GM18870 (cell line): ENCODE results near the gene TSC22D3.

ENCODE experiments used
- ATAC-seq: cut with Tn5 transposase; IDR thresholded peaks from one replicate; pipeline ENCODE4 v1.9.1; 2021; ENCODE audit warnings: moderate library complexity; ENCODE audit not compliant: unreplicated experiment

The TSC22D3 gene

DNA sequence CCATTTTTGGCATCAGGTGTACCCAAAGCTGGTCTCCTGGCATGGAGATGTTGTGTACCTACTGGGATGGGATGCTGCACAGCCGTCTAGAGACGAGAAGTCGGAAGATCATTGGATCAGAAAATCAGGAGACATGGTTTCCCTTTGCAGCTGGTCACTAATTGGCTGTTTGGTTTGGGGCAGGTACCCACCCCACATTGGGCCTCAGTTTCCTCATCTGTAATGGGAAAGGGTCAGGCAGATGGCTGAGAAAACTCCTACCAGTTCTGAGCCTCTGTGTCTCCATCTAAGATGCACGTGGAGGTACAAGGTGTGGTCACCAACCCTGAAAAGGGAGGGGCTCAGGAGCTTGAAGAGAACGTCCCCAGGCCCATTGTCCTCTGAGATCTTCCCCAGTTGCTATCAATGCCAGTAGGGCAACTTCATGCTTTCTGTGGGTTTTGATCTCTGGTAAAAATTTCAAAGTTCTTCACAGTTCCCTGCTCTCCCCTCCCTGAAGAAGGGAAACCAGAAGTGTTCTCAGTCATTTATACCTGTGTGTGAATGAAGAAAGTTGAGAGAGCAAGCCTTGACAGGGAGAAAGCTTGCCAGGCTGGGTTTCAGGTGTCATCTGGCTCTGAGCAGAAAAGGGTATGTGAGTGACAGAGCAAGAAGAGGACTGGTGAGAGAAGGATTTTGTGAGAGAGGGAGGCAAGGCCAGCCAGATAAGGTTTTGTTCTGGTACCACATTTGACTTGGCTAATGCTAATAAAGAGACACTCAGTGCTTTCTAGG is 15.1 kb downstream of the TSC22D3 start:
- ATAC-seq: peak; percentile 44

DNA sequence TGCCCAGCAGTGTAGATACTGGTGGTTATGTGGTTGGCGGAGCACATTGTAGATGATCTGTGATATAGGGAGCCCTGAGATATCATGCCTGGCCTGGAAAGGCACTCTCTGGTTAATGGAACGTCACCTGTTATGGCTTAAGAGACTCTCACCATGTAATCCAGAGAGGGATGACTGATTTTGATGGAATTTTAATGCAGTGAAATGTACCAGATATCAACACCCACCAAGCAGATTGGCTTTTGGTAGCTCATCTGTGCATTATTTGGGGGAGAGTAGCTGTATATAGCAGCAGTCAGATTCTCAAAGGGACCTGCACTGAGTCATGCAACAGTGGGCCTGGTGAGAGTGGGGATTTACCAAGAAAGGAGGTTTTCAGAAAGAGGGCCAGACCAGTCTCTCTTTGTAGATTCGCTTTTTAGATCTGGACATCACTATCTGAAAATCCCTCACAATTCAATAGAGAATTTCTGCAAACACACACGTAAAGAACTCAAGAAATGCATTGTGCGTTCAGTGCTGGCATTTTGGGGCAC is 17.3 kb downstream of the TSC22D3 start:
- no peak for ATAC-seq

DNA sequence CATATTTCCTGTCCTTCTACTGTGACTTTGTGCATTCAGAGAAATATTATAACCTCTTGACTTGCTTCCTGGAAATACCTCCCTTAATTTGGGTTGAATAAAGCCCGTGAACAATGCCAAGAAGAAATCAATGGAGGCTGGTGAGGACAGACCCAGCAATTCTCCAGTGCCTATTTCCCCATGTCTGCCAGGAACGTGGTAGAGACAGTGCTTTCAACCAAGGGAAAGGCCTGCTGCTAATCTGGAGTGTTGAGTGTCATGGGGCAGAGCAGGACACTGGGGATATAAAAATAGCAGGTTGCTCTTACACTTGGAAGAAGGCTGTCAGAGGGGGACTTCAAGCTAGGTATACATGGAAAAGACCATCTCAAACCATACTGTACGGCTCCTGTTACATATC is 19.9 kb downstream of the TSC22D3 start:
- ATAC-seq: no peak

DNA sequence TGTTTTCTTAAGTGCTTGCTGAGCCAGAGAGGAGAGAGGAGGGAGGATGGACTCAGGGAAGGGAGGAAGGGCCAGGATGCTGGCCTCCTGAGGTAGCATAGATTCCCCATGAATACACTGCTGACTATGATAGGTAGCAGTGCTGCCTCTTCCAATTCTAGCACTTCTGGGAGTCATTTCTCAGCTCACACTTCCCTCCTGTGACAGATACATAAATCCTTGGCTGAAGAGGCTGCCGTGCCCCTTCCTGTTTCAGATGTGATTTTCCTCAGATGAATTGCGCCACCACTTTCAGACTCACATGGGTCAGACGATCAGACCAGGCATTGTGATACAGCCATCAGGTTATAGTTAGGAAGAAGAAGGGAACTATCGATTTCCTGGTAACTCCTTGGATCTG is 22.4 kb downstream of the TSC22D3 start:
- ATAC-seq: no peak

DNA sequence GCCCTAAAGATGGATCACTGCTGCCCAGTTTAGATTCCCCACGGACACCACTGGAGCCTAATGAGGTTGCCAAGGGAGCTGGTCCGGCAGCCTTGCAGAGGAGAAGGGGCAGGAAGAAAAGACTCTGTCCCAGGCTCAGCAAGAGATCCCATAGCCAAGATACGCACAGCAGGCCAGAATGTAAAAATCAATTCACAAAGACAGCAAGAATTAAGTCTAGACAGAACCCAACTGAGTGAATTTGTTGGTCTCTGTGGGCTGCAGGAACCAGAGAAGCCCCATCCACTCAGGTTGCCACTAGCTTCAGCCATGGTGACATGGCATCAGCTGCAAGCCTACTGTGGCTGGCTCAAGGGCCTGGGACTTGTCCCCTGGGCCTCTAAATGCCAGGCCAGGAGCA is 22.9 kb downstream of the TSC22D3 start:
- no peak for ATAC-seq

DNA sequence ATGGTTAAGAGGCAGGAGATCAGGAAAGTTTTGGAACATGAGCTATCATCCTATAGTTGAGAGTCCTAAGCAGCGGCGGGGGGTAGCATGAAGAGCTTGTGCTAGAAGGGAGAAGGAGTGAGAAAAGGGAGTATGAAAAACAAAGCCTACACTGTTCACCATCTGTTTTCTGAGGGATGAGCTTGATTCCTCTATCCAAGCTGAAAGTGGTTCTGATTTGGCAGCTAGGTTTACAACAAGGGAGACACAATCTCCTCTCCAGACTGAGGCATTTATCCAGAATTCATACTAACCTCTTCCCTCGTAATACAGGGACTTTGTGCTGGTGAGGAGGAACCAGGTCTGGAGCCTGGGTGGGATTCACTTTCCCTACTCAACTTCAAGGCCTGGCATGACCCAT is 23.5 kb downstream of the TSC22D3 start:
- no peak for ATAC-seq

DNA sequence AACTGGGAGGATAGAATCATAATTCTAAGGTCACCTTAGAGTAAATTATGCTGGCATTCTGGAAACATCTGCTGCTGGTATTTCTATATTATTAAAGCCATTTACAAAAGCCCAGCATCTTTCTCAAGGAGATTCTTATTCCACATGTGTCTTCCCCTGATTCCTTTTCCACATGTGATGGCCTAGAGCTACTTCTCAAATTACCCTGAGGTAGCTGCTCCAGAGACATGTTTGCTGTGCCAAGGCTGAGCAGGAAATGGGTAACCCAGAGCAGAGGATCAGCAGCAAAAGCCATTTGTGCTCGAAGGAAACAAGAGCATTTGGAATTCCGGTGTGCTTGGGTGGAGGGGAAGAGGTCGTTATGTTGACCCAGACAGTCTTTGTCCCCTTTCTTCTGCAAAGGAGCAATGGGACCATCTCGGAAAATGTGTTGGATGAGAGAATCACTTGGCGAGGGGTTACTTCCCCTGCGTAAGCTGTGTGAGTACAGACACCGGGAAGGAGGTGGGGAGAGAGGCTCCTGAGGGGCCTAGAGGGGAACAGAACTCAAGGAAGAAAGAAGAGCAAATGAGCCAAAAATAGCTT is 24.6 kb downstream of the TSC22D3 start:
- no peak for ATAC-seq

DNA sequence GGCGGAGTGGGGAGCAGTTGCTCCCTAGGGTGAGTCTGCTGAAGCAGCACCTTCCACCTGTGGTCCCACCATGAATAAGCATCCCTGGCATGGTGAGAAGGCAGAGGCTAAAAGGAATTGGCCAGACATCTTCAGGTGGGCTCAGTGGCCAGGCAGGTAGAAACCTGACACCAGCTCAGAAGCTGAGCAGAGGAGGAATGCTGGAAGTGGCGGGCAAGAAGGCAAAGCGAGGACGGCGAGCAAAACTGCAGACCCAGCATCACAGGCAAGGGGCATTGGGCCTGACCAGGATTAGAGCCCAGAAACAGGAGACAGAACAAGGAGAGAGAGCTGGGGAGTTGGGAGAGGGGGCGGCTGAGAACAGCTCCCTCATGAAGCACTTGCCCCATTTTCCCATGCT is 25.3 kb downstream of the TSC22D3 start:
- no peak for ATAC-seq

DNA sequence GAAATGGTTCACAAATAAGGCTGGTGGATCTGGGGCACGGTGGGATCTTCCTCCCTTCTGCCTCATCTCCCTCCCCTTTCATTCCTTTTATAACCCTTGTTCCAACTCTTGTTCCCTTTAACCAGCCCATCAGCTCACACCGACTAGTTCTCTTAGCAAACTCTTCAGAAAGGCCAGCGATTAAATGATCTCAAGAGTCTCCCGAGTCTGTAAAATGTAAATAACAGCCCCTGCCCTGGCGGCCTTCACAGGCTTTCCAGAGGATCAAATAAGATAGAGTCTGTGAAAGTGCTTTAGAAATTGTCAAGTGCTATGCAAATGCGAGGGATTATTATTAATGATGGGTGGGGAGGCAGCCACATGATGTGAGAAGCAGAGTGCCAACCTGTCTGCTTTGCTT is 27.1 kb downstream of the TSC22D3 start:
- ATAC-seq: no peak

DNA sequence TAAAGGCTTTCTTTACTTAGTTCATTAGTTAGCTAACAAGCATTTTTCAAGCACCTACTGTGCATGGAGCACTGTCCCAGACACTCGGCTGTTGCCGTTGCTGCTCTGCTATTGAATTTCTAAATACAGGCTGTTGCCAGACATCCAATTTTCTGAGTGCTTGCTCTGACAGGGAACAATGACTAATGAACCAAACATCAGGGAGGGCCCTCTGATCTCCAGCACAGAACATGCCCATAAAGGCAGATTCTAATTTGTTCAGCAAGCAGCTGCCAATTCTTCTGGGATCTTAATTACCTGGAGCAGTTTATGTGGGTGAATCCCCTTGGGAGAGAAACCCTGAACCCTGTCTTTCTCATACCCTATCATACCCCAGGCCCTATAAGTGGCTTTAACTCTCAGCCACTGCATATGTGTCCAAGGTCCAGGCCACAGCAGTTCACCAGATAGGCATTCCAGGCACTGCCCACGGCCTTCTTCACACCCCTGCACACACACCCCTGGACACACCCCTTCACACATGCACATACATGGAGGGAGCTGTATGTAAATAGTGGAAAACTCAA is 27.9 kb downstream of the TSC22D3 start:
- no peak for ATAC-seq

DNA sequence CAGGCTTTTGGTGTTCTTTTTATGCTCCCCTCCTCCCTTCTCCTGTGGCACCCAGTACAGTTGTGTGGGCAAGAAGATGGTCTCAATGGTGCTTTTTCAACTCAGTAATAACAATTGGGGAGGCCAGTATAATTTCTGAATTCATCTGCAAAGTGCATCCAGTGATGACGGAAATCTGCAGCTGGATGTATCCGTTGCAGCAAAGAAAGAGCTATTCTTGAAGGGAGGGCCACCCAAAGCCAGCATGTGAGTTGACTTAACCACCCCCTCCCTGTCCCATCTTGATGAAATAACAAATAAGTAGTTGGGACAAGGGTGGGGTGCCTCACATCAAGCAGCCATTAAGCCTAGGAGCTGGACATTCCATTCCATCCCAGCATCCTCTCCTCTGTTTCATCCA is 30.7 kb downstream of the TSC22D3 start:
- ATAC-seq: no peak

DNA sequence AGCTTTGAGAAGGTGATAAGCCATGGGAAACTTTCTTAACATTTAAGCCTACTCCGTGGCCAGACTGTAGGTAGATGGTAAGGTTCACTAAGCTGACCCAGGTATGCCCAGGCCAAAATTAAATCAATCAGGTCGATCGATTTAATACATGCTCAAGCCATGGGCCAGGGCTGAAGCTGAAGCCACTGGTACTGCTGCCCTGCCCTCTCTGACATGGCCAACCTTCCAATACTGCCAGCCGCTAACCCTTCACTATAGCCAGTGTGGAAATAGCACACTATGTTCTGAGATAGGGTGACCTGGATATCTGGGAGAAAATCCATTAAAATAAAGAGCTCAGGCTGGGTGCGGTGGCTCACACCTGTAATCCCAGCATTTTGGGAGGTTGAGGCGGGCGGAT is 31.6 kb downstream of the TSC22D3 start:
- no peak for ATAC-seq

DNA sequence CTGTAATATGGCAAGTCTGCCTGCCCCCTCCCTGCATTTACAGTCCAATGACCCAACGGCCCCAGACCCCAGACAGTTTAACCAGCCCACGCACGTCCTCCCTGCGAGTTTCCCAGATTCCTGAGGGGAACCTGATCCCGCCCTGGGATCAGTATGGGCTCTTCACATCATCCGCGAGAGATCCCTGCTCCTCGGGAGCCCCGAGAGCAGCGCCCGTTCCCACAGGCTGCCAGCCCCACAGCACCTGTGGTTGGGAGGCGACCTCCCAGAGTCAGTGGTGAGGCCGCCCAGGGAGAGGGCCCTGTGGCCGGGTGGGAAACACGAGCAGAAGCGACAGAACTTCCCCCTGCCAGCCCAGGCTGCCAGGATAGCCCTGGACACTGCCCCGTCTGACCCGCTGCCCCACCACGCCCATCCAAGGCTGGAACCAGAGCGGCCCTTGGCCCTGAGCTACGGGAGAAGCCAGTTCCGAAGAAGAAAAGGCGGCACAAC is 32.8 kb downstream of the TSC22D3 start:
- ATAC-seq: no peak

DNA sequence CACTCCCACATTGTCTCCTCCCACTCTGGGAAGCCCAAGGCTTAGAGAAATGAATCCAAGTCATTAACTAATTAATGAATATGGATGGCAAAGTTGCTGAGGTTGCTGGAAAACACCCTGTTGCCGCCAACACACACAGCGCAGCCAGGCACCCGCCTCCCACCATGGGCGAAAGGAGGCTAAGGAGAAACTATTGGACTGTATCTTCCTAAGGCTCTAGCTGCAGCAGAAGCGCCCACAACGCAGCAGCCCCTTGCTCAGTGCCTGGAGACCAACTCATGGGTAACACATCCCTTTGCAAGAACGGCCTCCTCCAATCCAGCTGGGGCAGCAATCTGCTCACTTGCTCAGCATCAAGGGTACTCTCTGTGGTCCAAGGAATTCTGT is 34.2 kb downstream of the TSC22D3 start:
- ATAC-seq: no peak

DNA sequence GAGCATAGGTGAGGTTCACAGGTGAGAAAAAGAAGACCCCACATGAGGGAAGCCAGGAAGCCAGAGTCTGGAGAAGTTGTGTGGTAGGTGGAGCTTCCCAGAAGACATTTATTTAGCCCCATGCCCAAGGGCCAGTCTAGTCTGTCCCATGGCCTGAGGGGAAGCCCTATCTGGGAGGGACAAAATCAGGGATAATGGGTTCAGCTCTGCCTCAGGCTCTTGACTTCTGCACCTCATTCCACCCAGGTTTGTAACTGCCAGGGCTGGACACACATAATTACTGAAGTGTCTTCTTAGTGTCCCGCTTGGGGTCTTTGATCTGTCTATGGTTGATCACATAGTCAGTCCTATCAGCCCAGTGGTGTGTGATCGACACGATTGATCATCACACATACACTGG is 36.0 kb downstream of the TSC22D3 start:
- ATAC-seq: no peak

DNA sequence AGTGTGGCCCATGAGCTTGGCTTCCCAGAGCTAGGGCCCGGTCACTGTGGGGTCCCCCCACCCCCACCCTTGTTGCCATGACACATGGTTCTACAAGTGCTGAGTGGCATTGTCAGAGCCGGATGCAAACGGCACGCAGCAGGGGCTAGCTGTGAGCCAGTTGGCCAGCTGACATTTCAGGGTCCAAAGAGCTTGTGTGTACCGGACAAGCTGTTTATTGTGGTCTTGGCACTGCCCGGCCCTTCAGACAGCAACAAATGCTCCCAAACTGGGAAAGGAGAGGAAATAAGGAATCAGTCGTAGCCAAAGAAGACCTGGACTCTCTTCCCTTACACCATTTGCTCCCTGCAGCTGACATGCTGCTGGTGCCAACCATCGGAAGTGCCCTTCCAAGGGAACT is 36.8 kb downstream of the TSC22D3 start:
- no peak for ATAC-seq

DNA sequence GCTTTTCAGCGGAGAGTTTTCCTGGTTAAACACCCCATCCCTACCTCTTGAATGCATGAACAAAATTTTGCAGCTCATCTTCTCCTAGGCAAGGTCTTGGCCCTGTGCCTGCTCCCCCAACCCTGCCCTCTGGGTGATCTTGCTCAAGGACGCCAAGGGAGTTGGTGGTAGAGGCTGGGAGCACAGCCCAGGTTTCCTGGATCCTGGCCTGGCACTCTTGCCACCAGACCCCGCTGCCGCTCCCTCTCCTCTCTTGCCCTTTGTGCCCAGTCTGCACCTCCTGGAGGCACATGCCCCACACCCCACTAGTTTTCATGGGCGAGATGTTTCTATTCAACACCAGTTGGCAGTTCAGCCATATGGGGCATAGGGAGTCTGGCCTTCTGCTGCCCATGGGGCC is 37.3 kb downstream of the TSC22D3 start:
- ATAC-seq: no peak

DNA sequence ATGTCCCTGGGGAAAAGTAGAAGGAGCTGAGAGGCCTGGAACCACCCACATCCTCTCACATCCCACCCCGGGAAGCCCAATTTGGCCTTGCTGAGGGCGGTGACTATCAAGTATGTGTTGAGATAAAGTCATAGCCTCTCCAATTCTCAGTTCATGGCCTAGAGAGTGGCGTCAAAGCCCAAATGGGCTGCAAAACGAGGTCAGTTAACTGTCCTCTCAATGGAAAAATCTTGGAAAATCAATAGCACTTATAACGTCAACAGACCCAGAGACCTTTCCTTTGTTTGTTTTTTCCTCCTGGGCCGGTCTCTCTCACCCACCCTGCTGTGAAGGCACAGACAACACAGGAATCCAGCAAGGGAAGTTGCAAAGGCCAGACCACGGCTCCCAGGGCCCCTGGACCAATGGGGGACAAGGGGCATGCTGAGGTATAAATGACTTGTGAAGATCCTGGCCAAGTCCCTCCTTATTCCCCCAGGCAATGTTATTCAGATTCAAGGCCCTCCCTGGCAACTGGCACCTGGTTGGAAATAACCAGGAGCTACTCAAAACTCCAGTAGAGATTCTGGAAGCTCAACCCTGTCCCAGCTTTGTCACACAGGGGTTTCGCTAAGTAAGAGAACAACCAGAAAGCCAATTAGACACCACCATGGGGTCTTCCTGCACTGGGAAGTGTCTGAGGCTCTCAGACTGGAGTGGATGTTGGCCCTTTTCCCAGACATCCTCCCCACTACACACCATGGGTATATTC is 38.6 kb downstream of the TSC22D3 start:
- ATAC-seq: no peak

DNA sequence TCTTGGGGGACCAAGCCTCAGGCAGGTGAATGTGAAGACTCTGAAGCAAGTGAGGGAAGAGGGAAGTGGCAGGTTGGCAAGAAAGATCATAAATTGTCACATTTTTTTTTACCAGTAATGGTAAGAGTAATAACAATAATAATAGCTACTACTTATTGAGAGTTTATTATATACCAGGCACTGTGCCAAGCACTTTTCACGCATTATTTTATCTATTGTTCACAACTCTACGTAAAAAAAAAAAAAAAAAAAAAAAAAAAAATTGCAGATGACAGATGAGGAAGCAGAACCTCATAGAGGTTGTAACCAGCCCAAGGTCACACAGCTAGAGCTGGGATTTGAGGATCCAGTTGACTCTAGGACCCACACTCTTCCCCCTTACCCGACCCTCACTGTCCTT is 40.9 kb downstream of the TSC22D3 start:
- no peak for ATAC-seq

DNA sequence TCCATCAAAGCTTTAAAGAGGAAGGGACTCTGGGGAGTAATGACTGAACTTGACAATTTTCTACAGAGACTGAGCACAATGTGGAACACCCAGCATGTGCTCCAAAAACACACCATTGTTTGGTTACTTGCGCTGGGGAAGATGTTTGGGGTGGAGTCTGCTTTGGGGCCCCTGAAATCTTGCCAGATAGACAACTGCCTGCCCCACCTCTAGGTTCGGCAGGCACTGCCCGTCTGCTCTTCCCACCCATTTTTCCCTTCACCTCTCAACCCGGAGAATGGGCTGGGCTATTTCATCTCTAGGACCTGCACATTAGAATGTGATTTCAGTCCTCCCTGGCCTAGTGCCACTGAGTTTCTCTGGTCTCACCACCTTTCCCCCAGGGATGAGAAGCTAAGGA is 41.9 kb downstream of the TSC22D3 start:
- no peak for ATAC-seq

DNA sequence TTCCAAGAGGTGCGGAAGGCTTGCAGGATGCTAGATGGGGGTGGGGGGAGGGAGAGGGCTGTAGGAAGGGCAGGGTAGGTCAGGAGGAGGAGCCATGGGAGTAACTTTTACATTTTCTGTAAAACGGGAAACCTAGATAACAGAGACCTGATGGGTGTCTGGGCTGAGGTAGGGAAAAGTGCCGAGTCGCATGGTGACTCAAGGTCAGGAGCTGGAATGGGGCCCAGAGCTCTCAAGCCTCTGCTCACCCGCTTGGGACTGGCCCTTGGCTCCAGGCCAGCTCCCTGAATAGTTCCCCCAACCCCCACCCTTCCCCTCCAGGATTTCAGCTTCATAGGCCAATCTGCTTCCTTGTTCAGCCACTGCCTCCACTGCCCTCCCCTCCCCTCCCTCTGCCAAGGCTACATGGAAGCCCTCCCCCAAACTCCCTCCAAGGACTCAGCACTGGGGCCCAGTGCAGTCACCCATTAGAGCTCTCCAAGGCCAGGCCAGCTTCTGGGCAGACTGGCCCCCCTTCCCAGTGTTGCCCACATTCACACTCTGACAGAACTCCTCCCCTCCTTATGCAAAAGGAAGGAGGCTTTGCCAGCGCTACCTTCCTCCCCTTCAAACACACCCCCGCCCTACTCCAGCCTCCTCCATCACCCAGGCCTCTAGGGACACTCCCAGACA is 43.6 kb downstream of the TSC22D3 start:
- no peak for ATAC-seq
